ENCODE data around the gene KCNMA1. TPM values are rescaled to one million over a fixed set of nuclear protein-coding genes. Genes with fewer than 3 reads are reported as not detected.

Gene KCNMA1
- total RNA-seq, 1 experiment from 2014 or later = 143 TPM

- no peaks in the 10 kb centered on the region for H3K9me3 ChIP-seq (ENCODE audit: low read length)
- ChIA-PET CTCF (interaction anchor here (0.5 to 1.4 kb wide), 5 partner anchors 96 to 1590 kb away, joined by 3 to 4 read pairs (median 4); no protein-coding TSS in a partner anchor), POLR2A (ENCODE audit: unreplicated experiment) (no interaction called here)
- no TSS peak for BruUV-seq (replicated peaks)
- ATAC-seq (peak; percentile 12), DNase-seq (peak; percentile 86)
- H3K79me2 ChIP-seq (ENCODE audit: low read length) = peaks cover 51% of the 10 kb centered on the region
- no peaks in the 10 kb centered on the region for H3K27me3 ChIP-seq (ENCODE audit: low read length)
- H3K4me1 ChIP-seq (ENCODE audit: insufficient read depth, low read length) = peaks cover 66% of the 10 kb centered on the region
- no peaks in the 10 kb centered on the region for H4K20me1 ChIP-seq (ENCODE audit: low read length)
- peak overlapping the region; percentile 63 for H3K4me2 ChIP-seq (ENCODE audit: low read length)
- H3K27ac ChIP-seq (ENCODE audit: low read length) = peak overlapping the region; percentile 82
- H3F3A ChIP-seq (ENCODE audit: low read length, unreplicated experiment) = peaks cover 27% of the 10 kb centered on the region
- H3K9me2 ChIP-seq (replicated peaks; ENCODE audit: low read length) = no peaks in the 10 kb centered on the region
- H2AFZ ChIP-seq (ENCODE audit: low read length) = peak overlapping the region; percentile 27
- H3K4me3 ChIP-seq (ENCODE audit: low read length) = peak overlapping the region; percentile 5; the same call in 1 of the 2 replicates
- TF ChIP-seq EZH2 (IDR thresholded peaks at IDR 0.05; ENCODE audit: low read length, unreplicated experiment) (no peak), CTCF (conservative IDR thresholded peaks at IDR 0.05; ENCODE audit: low read depth, low read length) (peak; percentile 55)
- intact Hi-C loops (cut with micrococcal nuclease) = no loop called here
- H3K36me3 ChIP-seq (ENCODE audit: low read depth, low read length) = no peaks in the 10 kb centered on the region
- peak overlapping the region; percentile 61 for H3K9ac ChIP-seq (ENCODE audit: low read length)
Observed at GRCh38 chr10:77501846-77502261, 135.8 kb downstream of the KCNMA1 start.

GRCh38 chr10:77501152-77501845 is 136.3 kb downstream of the KCNMA1 start:
- Histone ChIP-seq H3K4me3 (ENCODE audit: low read length) (peak overlapping the region; percentile 5; the same call in 1 of the 2 replicates), H3K4me2 (ENCODE audit: low read length) (peak overlapping the region; percentile 63), H3K36me3 (ENCODE audit: low read depth, low read length) (no peaks in the 10 kb centered on the region), H4K20me1 (ENCODE audit: low read length) (no peaks in the 10 kb centered on the region), H3K9me3 (ENCODE audit: low read length) (no peaks in the 10 kb centered on the region), H3K4me1 (ENCODE audit: insufficient read depth, low read length) (peaks cover 61% of the 10 kb centered on the region), H3K79me2 (ENCODE audit: low read length) (peaks cover 52% of the 10 kb centered on the region), H3K27ac (ENCODE audit: low read length) (peak overlapping the region; percentile 82), H3K9ac (ENCODE audit: low read length) (peak overlapping the region; percentile 61), H3K27me3 (ENCODE audit: low read length) (no peaks in the 10 kb centered on the region), H3F3A (ENCODE audit: low read length, unreplicated experiment) (peaks cover 25% of the 10 kb centered on the region), H2AFZ (ENCODE audit: low read length) (peak overlapping the region; percentile 27), H3K9me2 (replicated peaks; ENCODE audit: low read length) (no peaks in the 10 kb centered on the region)
- POLR2A ChIA-PET (ENCODE audit: unreplicated experiment) = no interaction called here
- BruUV-seq (replicated peaks) = TSS peak; percentile 2
- TF ChIP-seq EZH2 (IDR thresholded peaks at IDR 0.05; ENCODE audit: low read length, unreplicated experiment) (no peak), EZH2phosphoT487 (IDR thresholded peaks at IDR 0.05; ENCODE audit: borderline replicate concordance, low read length) (no peak), CTCF (conservative IDR thresholded peaks at IDR 0.05; ENCODE audit: low read depth, low read length) (no peak; the same call in 1 of the 2 replicates)
- peak; percentile 100 for DNase-seq
- ATAC-seq = peak; percentile 66
- CTCF ChIA-PET = interaction anchor here (0.6 to 1.4 kb wide), 6 partner anchors 72 to 335 kb away, joined by 3 to 4 read pairs (median 4); no protein-coding TSS in a partner anchor
- intact Hi-C loops (cut with micrococcal nuclease) = no loop called here

GRCh38 chr10:77500754-77501151 is 136.9 kb downstream of the KCNMA1 start:
- Histone ChIP-seq H3F3A (ENCODE audit: low read length, unreplicated experiment) (peaks cover 22% of the 10 kb centered on the region), H3K9ac (ENCODE audit: low read length) (peak overlapping the region; percentile 14; the same call in 1 of the 2 replicates), H3K9me2 (replicated peaks; ENCODE audit: low read length) (no peaks in the 10 kb centered on the region), H3K9me3 (ENCODE audit: low read length) (no peaks in the 10 kb centered on the region), H3K4me2 (ENCODE audit: low read length) (peak overlapping the region; percentile 63), H3K4me3 (ENCODE audit: low read length) (no peak overlapping the region), H3K27ac (ENCODE audit: low read length) (peak overlapping the region; percentile 82), H3K4me1 (ENCODE audit: insufficient read depth, low read length) (peaks cover 55% of the 10 kb centered on the region), H3K79me2 (ENCODE audit: low read length) (peaks cover 53% of the 10 kb centered on the region), H4K20me1 (ENCODE audit: low read length) (no peaks in the 10 kb centered on the region), H3K36me3 (ENCODE audit: low read depth, low read length) (no peaks in the 10 kb centered on the region), H2AFZ (ENCODE audit: low read length) (peak overlapping the region; percentile 27; the same call in 1 of the 2 replicates), H3K27me3 (ENCODE audit: low read length) (no peaks in the 10 kb centered on the region)
- BruUV-seq (replicated peaks) = no TSS peak
- TF ChIP-seq EZH2phosphoT487 (IDR thresholded peaks at IDR 0.05; ENCODE audit: borderline replicate concordance, low read length) (no peak), EZH2 (IDR thresholded peaks at IDR 0.05; ENCODE audit: low read length, unreplicated experiment) (no peak), CTCF (conservative IDR thresholded peaks at IDR 0.05; ENCODE audit: low read depth, low read length) (no peak)
- intact Hi-C loops (cut with micrococcal nuclease) = no loop called here
- no peak for ATAC-seq
- no peak for DNase-seq
- ChIA-PET POLR2A (ENCODE audit: unreplicated experiment) (no interaction called here), CTCF (interaction anchor here (0.6 to 1.4 kb wide), 4 partner anchors 72 to 335 kb away, joined by 4 read pairs; no protein-coding TSS in a partner anchor)

Measured in PC-3 (cell line).